T47D (cell line): ENCODE measurements around the gene TP53BP2.
A peak's percentile ranks its signal among the peaks of the same experiment; 100 is the strongest.
"Not testable (repeated sequence)": the region's sequence is repeated elsewhere in the genome, so short reads cannot be mapped to it uniquely, and the experiment has no call there.

Experiments
- DNase-seq, 2 experiments: peaks; one replicate each; pipeline versions ENCODE4 v3.0.0 to v3.0.0-alpha.2; 2011 to 2012; ENCODE audit warnings: low read depth in 1 of 2, low spot score in 1 of 2
- JUND ChIP-seq: IDR thresholded peaks from 2 replicates; pipeline ENCODE4 v1.6.1; 2012; ENCODE audit warnings: low read depth
- in situ Hi-C: cut with HindIII; loops from 2 replicates; pipeline ENCODE4 v1.10.0; 2016; ENCODE audit warnings: low sequenced_read_pairs, low pct_unique_long_range_greater_than_20kb

The TP53BP2 gene, protein sequence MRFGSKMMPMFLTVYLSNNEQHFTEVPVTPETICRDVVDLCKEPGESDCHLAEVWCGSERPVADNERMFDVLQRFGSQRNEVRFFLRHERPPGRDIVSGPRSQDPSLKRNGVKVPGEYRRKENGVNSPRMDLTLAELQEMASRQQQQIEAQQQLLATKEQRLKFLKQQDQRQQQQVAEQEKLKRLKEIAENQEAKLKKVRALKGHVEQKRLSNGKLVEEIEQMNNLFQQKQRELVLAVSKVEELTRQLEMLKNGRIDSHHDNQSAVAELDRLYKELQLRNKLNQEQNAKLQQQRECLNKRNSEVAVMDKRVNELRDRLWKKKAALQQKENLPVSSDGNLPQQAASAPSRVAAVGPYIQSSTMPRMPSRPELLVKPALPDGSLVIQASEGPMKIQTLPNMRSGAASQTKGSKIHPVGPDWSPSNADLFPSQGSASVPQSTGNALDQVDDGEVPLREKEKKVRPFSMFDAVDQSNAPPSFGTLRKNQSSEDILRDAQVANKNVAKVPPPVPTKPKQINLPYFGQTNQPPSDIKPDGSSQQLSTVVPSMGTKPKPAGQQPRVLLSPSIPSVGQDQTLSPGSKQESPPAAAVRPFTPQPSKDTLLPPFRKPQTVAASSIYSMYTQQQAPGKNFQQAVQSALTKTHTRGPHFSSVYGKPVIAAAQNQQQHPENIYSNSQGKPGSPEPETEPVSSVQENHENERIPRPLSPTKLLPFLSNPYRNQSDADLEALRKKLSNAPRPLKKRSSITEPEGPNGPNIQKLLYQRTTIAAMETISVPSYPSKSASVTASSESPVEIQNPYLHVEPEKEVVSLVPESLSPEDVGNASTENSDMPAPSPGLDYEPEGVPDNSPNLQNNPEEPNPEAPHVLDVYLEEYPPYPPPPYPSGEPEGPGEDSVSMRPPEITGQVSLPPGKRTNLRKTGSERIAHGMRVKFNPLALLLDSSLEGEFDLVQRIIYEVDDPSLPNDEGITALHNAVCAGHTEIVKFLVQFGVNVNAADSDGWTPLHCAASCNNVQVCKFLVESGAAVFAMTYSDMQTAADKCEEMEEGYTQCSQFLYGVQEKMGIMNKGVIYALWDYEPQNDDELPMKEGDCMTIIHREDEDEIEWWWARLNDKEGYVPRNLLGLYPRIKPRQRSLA

DNA sequence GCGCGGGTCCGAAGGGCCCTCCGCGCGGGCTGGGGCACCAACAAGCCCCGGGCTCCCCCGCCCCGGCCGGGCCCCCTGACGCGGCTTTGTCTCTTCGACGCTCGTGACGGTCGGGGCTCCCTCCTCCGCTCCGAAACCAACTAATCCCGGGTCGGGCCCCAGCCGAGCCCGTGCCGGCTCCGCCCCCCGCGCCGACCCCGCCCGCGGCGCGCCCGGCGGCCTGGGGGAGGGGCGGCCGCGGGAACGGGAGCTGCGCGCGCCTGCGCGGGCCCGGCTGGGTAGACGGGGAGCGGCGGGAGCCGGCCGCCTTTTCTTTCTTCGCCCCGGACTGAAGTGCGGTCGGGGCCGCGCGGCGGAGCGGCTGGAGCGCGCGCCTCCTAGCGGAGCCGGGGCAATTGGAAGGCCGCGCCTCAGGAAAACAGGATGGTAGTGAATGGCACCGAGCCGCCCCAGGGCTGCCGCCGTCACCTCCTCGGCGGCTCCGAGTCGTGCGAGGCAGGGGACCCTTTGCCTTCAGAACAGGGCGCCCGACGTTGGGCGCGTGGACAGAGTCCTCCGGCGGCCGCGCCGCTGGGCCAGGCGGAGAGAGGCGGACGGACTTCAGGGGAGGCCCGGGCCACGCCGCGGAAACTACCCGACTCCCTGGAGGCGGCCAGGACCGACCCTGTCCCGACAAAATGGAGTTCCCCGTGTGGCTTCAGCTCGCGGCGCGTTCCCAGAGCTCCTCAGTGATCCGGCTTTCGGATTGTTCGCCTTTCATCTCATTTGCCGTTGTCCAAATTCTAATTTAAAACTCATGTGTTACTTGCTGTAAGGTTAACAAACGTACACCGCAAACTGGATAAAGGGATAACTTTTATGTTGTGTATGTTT is at the start of gene TP53BP2:
Gene TP53BP2 (minus strand): TSS at position 138 of the 873 bp plus-strand sequence. CDS start 267 bp downstream, outside the sequence.
- in situ Hi-C loops = no loop called here

DNA sequence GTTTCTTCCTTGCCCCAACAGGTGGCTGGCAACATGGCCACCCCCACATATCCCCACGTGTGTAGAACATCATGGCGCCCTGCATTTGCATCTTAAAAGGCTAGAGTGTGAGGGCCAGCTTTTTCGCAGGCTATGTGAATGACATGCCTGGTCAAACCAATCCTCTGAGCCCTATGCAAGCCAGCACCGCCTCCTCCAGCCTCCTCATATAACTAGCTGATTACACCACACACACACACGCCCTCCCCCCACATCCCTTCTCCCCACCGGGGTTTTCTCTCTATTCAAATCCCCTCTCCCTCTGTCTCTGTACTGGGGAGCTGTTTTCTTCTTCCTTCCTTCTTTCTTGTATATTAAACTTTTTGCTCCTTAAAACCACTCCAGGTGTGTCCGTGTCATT is 44.7 kb upstream of the TP53BP2 start:
- in situ Hi-C loops, DNase-seq: not testable (repeated sequence)

More for the DNA sequence above, at the start of gene TP53BP2:
- TF ChIP-seq JUND = no peak
- DNase-seq = peak; percentile 78 to 93

DNA sequence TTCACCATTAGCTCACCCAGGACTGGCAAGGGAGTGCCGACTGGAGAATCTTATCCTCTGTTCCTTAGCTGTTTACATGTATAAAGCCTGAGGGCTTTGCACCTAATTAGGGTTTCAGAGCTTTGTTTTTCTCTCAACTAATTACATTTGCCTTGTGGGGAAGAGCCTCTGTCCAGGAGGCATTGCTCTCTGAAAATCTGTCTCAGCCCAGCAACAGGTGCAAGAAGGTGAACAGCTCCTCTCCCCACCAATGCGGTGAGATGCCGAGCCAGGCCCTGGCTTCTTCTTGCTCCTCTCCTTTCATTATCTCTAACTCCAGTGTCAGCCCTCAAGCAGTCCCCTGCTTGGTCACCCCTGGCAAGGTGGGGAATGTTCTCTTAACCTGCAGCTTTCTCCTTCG is 43.6 kb upstream of the TP53BP2 start:
- peak in 1 of 2 experiments; percentile 4 for DNase-seq
- in situ Hi-C loops = not testable (repeated sequence)

DNA sequence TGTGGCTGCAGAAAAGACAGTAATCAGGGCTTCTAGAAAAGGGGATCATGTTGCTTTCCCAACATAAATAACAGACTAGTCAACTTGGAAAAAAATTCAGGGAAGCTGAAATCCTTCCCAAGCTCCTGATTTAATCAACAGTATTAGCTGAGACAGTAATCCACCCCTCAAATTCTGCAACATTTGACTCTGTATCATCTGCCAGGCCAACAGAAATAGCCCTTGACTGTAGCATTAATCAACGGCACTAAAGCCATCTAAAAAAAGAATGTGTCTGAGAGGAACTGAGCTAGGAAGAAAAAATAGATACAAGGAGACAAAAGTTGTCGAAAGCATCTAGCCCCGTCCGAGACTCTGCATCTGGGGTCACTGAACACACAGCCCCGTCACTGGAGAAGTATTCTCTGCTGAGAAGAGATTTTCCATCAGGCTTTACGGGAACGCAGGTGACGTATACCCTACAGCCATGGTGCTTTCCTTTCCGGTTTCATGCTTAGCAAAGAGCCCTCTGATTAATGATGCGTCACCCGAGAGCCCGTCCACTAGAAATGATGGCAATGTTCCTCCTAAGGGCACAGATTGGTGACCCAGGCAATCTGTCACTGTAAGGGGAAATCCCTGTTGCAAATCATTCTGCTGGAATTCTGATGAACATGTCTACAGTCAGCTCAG is 42.1 kb upstream of the TP53BP2 start:
- in situ Hi-C loops = no loop called here
- DNase-seq = no peak

DNA sequence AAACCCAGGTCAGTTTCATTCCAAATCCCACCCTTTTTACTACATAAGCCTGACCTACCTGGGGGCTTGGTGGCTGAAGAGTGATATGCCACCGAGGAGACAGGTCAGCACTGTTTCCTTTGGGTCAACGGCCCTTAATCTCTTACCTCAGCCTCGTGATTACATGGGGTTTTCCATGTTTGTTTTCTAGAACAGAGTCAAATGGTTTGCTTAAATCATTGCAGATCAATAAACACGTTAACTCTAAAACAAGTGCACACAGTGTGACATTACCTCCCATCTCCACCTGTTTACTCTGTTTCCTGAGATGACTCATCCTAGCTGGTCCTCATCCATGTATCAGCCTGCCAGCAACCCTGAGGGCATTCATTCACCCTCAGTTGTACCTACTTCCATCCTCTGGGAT is 40.8 kb upstream of the TP53BP2 start:
- peak; percentile 35; the same call in 1 of the 2 replicates for TF ChIP-seq JUND
- in situ Hi-C loops = no loop called here
- peak in 1 of 2 experiments; percentile 29 for DNase-seq

More for the DNA sequence above, 42.1 kb upstream of the TP53BP2 start:
- TF ChIP-seq JUND = no peak

DNA sequence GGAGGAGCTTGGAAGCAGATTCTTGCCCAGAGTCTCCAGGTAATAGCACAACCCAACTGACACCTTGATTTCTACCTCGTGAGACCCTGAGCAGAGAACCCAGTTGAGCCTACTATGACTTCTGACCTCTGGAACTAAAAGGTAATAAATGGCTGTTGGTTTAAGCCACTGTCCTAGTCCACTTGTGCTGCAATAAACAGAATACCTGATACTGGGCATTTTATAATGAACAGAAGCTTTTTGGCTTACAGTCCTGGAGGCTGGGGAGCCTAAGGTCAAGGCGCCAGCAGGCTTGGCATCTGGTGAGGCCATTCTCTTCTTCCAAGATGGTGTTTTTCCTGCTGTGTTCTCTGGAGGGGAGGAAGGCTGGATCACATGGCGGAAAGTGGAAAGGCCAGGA is 39.9 kb upstream of the TP53BP2 start:
- no peak for TF ChIP-seq JUND
- in situ Hi-C loops = no loop called here
- DNase-seq = no peak

DNA sequence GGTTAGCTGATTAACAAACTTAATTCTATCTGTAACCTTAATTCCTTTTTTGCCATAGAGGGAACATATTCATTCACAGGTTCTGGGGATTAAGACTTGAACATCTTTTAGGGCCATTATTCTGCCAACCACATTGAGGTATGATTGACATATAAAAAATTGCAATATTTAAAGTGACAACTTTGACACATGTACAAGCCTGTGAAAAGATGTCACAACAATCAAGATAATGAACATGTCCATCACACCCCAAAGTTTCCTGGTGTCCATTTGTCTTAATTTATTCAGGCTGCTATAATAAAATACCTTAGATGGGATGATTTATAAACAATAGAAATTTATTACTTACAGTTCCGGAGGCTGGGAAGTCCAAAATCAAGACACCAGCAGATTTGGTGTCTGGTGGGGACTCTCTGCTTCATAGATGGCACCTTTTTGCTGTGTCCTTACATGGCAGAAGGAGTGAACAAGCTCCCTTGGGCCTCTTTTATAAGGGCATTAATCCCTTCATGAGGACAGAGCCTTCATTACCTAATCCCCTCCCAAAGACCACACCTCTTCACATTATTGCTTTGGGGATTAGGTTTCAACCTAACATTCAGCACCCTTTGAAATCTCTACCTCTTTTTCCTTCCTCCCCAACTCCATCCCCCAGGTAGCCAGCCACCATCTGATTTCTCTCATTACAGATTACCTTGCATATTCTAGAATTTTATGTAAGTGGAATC is 33.0 kb upstream of the TP53BP2 start:
- TF ChIP-seq JUND = no peak
- in situ Hi-C loops = no loop called here
- no peak for DNase-seq

DNA sequence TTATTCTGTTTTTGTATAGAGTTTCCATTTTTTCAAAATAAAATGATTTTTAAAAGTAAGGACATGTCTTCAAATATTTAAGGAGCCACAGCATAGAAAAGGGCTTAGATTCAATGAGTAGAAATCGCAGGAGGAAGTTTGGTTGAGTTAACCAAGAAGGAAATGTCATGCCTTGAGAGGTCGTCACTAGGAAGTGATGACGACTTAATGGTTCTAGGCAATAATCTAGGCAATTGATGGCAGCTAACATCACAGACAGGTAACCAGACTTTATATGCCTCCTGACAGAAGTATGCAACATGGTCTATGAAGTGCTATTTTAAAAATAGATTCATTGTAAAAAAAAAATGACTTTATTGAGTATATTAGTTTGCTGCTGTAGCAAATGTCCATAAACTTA is 32.1 kb upstream of the TP53BP2 start:
- in situ Hi-C loops = no loop called here
- no peak for TF ChIP-seq JUND
- DNase-seq = no peak

DNA sequence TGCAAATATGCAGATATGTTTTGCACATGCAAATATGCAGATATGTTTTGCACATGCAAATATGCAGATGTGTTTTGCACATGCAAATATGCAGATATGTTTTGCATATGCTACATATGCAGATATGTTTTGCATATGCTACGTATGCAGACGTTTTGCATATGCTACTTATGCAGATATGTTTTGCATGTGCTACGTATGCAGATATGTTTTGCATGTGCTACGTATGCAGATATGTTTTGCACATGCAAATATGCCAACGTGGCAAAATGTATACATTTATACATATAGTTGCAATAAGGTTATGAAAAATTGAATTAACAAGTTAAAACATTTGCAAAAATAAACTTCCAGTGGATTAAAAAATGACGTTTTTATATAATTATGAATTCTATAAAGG is 30.8 kb upstream of the TP53BP2 start:
- in situ Hi-C loops = no loop called here
- TF ChIP-seq JUND = no peak
- no peak for DNase-seq

DNA sequence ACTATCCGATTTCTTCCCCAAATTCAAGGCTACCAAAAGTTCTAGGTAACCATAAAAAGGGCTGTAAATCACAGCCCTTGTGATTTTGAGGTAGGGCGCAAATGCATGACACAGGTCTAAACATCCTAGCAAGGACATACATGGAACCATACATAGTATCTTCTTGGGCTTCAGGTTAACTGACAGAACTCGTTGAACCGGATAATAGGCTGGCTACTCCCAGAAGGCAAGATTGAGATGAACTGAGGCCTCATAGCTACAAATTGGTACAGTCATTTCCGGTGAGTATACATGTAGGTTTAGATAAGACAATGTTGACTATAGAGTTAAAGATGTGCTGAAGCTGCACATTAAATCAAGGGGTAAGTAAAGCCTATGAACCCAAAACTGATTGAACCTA is 27.3 kb upstream of the TP53BP2 start:
- no peak for TF ChIP-seq JUND
- in situ Hi-C loops = no loop called here
- DNase-seq = peak in 1 of 2 experiments; percentile 56
